HEK293T (cell line): Measurements from ENCODE around the gene CYB5R4.

Source experiments
- CTCF ChIA-PET: fragments of 350-600 bp; formaldehyde crosslinking; extraction: SDS; loops from one replicate; lab custom pipeline; 2021; ENCODE audit warnings: antibody characterized with exemption, inconsistent platforms; lab: Yijun Ruan, JAX
- POLR2A ChIA-PET: fragments of 350-600 bp; formaldehyde crosslinking; extraction: SDS; loops from one replicate; lab custom pipeline; 2020; ENCODE audit warnings: antibody characterized with exemption, inconsistent platforms; lab: Yijun Ruan, JAX
- DNase-seq: peaks from one replicate; pipeline ENCODE4 v3.0.0; 2012; ENCODE audit warnings: mixed read lengths; ENCODE audit errors: extremely low spot score
- ARNT ChIP-seq: fragments of 450-650 bp; IDR thresholded peaks from 2 replicates; pipeline ENCODE4 v1.6.1; 2017; ENCODE audit warnings: mild to moderate bottlenecking
- BHLHE40 ChIP-seq: fragments of 450-650 bp; IDR thresholded peaks from 2 replicates; pipeline ENCODE4 v1.6.1; 2016; ENCODE audit warnings: mild to moderate bottlenecking, moderate library complexity, borderline replicate concordance
- CTBP1 ChIP-seq: fragments of 450-650 bp; IDR thresholded peaks from 2 replicates; pipeline ENCODE4 v1.6.1; 2016; ENCODE audit warnings: borderline replicate concordance
- ELF4 ChIP-seq: fragments of 450-650 bp; IDR thresholded peaks from 2 replicates; pipeline ENCODE4 v1.6.1; 2017; ENCODE audit warnings: antibody characterized with exemption
- FOXA1 ChIP-seq: fragments of 450-650 bp; IDR thresholded peaks from 2 replicates; pipeline ENCODE4 v1.6.1; 2016; ENCODE audit warnings: mild to moderate bottlenecking
- FOXK2 ChIP-seq: fragments of 450-650 bp; IDR thresholded peaks from 2 replicates; pipeline ENCODE4 v1.6.1; 2016; ENCODE audit warnings: mild to moderate bottlenecking
- FOXM1 ChIP-seq: fragments of 450-650 bp; IDR thresholded peaks from 2 replicates; pipeline ENCODE4 v1.6.1; 2017; ENCODE audit warnings: mild to moderate bottlenecking, borderline replicate concordance
- HDGF ChIP-seq: fragments of 450-650 bp; IDR thresholded peaks from 2 replicates; pipeline ENCODE4 v1.6.1; 2017; ENCODE audit warnings: antibody characterized with exemption, borderline replicate concordance
- L3MBTL2 ChIP-seq: fragments of 450-650 bp; conservative IDR thresholded peaks from 2 replicates; pipeline ENCODE4 v1.6.1; 2016; ENCODE audit warnings: mild to moderate bottlenecking
- LEF1 ChIP-seq: fragments of 450-650 bp; IDR thresholded peaks from 2 replicates; pipeline ENCODE4 v1.6.1; 2017; ENCODE audit warnings: mild to moderate bottlenecking, borderline replicate concordance
- NFRKB ChIP-seq: fragments of 450-650 bp; IDR thresholded peaks from 2 replicates; pipeline ENCODE4 v1.6.1; 2016; ENCODE audit warnings: mild to moderate bottlenecking, moderate library complexity
- SP1 ChIP-seq: fragments of 450-650 bp; IDR thresholded peaks from 2 replicates; pipeline ENCODE4 v1.6.1; 2017
- SUZ12 ChIP-seq: fragments of 450-650 bp; IDR thresholded peaks from 2 replicates; pipeline ENCODE4 v1.6.1; 2016; ENCODE audit warnings: mild to moderate bottlenecking
- TARDBP ChIP-seq: fragments of 450-650 bp; IDR thresholded peaks from 2 replicates; pipeline ENCODE4 v1.6.1; 2016
- ZNF384 ChIP-seq: fragments of 450-650 bp; IDR thresholded peaks from 2 replicates; pipeline ENCODE4 v1.6.1; 2016
- TF ChIP-seq, protein P1 (sequence below): fragments of 450-650 bp; IDR thresholded peaks from 2 replicates; pipeline ENCODE4 v1.6.1; 2016

The CYB5R4 gene

DNA sequence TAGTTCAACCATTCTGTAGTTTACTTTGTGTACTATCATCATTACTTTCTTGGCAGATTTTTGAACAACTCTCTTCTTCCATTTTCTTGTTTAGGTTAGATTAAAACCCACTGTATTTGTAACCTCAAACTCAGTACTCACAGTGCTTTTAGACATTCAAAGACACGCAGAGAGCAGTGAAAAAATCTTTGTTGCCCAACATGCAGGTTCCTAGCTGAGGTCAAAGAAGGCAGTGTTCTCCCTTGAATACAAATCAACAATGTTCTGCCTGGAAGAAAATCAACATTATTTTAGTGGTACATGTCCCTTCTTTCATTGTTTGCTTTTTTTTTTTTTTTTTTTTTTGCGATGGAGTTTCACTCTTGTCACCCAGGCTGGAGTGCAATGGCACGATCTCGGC lies 11.2 kb downstream of the CYB5R4 start:
- no peak for DNase-seq
- CTCF ChIA-PET, result no interaction called here
- POLR2A ChIA-PET, result no interaction called here
- no peak for TF ChIP-seq L3MBTL2
- no peak for TF ChIP-seq ELF4
- no peak for TF ChIP-seq SUZ12
- no peak for TF ChIP-seq LEF1
- no peak for TF ChIP-seq FOXA1
- no peak for TF ChIP-seq CTBP1
- no peak for TF ChIP-seq ZNF384
- no peak for TF ChIP-seq ARNT
- TF ChIP-seq SP1, result no peak
- no peak for TF ChIP-seq TARDBP
- TF ChIP-seq, protein P1, sequence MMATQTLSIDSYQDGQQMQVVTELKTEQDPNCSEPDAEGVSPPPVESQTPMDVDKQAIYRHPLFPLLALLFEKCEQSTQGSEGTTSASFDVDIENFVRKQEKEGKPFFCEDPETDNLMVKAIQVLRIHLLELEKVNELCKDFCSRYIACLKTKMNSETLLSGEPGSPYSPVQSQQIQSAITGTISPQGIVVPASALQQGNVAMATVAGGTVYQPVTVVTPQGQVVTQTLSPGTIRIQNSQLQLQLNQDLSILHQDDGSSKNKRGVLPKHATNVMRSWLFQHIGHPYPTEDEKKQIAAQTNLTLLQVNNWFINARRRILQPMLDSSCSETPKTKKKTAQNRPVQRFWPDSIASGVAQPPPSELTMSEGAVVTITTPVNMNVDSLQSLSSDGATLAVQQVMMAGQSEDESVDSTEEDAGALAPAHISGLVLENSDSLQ, result no peak
- TF ChIP-seq BHLHE40, result no peak
- TF ChIP-seq HDGF, result no peak
- no peak for TF ChIP-seq NFRKB
- no peak for TF ChIP-seq FOXM1
- no peak for TF ChIP-seq FOXK2

DNA sequence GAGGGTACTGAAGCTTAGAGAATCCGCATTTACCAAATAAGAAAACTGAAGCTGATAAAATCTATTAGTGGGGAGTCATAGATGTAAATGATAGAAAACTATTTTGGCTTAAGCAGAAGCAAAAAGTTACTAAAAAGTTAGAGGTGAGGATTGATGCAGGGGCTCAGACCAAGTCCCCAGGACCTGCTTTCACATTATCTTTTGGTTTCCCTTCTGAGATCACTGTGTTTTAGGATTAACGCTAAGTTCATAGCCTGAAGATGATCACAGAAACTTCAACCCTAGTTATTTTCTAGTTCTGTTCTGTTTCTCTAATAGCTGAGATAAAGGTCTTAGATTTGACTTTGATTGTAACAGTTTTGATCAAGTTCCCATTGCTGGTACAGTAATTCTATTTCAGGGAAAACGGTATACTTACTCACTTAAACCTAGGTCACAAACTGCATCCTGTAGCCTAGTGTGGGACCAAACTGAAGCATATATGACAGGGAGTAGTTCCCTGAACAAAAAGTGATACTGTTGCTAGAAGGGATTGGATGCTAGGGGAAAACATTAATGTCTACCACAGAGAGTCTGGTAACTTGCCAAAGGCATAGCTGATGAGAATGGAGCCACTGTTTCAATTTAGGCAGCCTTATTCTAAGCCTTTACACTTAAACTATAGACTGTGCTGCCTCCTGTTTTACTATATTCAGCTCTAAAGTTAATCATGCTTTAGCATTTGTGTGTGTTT lies 13.1 kb downstream of the CYB5R4 start:
- TF ChIP-seq, protein P1, result no peak
- no peak for TF ChIP-seq HDGF
- no peak for TF ChIP-seq ARNT
- no peak for TF ChIP-seq SP1
- no peak for TF ChIP-seq L3MBTL2
- TF ChIP-seq CTBP1, result no peak
- no peak for TF ChIP-seq FOXA1
- TF ChIP-seq LEF1, result no peak
- no peak for TF ChIP-seq ZNF384
- TF ChIP-seq SUZ12, result no peak
- no peak for TF ChIP-seq FOXK2
- no peak for TF ChIP-seq NFRKB
- TF ChIP-seq TARDBP, result no peak
- TF ChIP-seq ELF4, result no peak
- TF ChIP-seq FOXM1, result no peak
- ChIA-PET POLR2A (no interaction called here), CTCF (no interaction called here)
- DNase-seq, result no peak

DNA sequence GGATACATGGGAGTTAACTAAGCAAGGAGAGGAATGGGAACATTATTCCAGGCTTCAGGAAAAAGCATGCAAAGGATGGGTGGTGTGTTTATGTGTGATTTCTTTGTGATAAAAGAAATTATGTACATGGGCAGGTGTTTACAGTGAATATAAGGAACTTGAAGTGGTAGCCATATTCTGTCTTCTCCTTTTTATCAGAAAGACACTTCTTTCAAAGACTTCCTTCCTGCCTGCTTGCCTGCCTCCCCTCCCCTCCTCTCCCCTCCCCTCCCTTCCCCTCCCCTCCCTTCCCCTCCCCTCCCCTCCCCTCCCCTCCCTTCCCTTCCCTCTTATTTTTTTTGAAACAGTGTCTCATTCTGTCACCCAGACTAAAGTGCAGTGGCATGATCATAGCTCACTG lies 14.4 kb downstream of the CYB5R4 start:
- no peak for DNase-seq
- CTCF ChIA-PET, result interaction anchor here (0.5 kb wide), 1 partner anchor 14 kb away, joined by 3 read pairs; the partner anchor contains the start of gene CYB5R4
- POLR2A ChIA-PET, result interaction anchor here (1.3 kb wide), 1 partner anchor 14 kb away, joined by 4 read pairs; the partner anchor contains the start of gene CYB5R4
- TF ChIP-seq, protein P1, result no peak
- no peak for TF ChIP-seq BHLHE40
- no peak for TF ChIP-seq NFRKB
- TF ChIP-seq SP1, result no peak
- no peak for TF ChIP-seq LEF1
- no peak for TF ChIP-seq FOXK2
- TF ChIP-seq TARDBP, result no peak
- no peak for TF ChIP-seq ARNT
- no peak for TF ChIP-seq FOXA1
- no peak for TF ChIP-seq ELF4
- TF ChIP-seq ZNF384, result no peak
- TF ChIP-seq FOXM1, result no peak
- no peak for TF ChIP-seq CTBP1
- TF ChIP-seq L3MBTL2, result no peak
- no peak for TF ChIP-seq HDGF

DNA sequence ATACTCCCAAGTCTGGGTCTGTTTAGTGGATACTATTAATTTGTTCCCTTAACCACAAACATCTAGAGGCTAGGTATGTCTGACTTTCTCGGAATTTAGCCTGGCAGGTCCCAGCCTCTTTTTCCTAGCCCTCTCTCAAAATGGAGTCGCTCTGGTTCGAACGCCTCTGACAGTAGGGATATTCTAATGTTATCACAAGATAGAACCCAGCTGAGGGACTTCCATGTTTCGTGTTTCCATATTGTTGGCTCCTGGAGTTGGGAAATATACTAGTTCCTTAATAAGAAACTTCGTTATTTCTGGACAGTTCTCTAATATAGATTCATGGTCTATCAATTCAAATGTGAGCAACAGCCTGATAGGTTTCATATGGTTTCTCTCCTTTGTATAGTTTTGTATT lies 16.4 kb downstream of the CYB5R4 start:
- ChIA-PET CTCF (no interaction called here), POLR2A (no interaction called here)
- no peak for DNase-seq
- TF ChIP-seq LEF1 (no peak), ARNT (no peak), FOXK2 (no peak), BHLHE40 (no peak), ELF4 (no peak)

DNA sequence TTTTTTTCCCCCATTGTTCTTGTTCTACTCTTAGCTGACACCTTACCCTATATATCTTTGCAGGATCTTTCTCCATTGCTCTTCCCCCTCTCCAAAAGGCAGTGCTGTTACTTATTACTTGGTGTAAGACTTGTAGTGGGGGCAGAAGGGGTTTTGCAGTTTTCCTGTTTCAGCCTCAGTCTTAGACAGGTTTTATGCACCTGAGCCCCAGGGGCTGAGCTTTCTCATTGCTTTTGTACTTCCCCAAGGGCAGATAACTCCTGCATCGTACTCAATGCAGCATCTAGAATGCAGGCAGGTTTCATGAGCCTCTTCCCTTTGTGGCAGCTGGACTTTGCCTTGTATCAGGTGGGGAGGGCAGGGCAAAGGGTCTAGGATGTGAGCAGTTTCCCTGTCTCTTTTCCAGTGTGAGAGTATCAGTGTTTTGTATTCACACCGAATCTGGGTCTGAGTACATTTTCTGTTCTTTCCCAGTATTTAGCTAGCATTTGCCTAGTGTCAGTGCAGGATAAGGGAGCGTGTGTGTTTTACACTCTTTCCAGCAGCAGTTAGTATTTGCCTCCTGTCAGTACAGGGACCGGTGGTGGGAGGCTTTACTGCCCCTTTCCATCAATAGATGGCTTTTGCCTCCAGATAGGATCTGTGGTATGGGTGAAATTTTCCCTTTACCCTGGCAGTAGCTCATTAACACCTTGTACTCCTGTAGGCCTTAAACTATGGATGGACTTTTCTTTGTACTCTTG lies 19.6 kb downstream of the CYB5R4 start:
- POLR2A ChIA-PET, result interaction anchor here (1.4 kb wide), 1 partner anchor 20 kb away, joined by 4 read pairs; the partner anchor contains the start of gene CYB5R4
- TF ChIP-seq SP1 (no peak), FOXA1 (no peak), FOXM1 (no peak), FOXK2 (no peak), ELF4 (no peak), HDGF (no peak), L3MBTL2 (no peak), TARDBP (no peak), CTBP1 (no peak), ZNF384 (no peak), ARNT (no peak), BHLHE40 (no peak), LEF1 (no peak), NFRKB (no peak), SUZ12 (no peak)
- TF ChIP-seq, protein P1, result no peak
- no peak for DNase-seq
- CTCF ChIA-PET, result interaction anchor here (0.7 kb wide), 1 partner anchor 170 kb away, joined by 3 read pairs; no protein-coding TSS in a partner anchor
